ENCODE data around the gene GPR146. TPM values are rescaled to one million over a fixed set of nuclear protein-coding genes. Genes with fewer than 3 reads are reported as not detected.

The GPR146 gene
- total and polyA plus RNA-seq, 9 of the 15 experiments (the other 6 are each of a cell fraction or from before 2014, with no cell fraction given), result 0.22 to 3.6 (median 0.64) TPM; not detected in 2

DNA sequence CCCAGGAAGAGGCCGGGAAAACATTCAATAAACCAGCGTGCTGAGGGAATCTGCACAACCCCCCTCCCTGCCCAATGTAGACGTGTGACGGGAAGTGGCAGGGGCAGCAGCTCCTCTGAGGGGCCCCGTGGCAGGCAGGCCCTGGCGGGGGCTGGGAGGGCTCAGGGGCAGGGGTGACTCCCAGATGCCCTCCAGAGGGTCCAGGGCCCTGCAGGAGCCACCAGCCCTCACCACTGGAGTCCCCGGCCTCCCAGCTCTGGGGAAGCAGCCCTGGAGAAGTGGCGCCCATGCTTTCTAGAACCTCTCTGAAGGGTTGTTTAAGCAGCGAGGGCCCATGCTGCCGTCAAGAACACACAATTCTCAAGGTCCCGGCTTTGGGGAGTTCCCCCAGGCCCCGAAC, 35.2 kb downstream of the GPR146 start:
- no peaks in the 10 kb centered on the region for H4K20me1 ChIP-seq (replicated peaks; ENCODE audit: control insufficient read depth, insufficient read depth, low read length)
- H3K9me3 ChIP-seq (replicated peaks; ENCODE audit: control insufficient read depth, insufficient read depth, low read depth, low read length), result no peaks in the 10 kb centered on the region
- peak overlapping the region in 1 of 2 experiments; percentile 68; a peak in 1 of 4 replicates for H3K9ac ChIP-seq (ENCODE audit: insufficient read depth in 1 of 2, low read depth in 2 of 2, low read length in 2 of 2)
- DNase-seq (ENCODE audit: extremely low read depth in 1 of 4, low spot score in 3 of 4) (no peak), FAIRE-seq (no peak), ATAC-seq (no peak)
- WGBS (ENCODE audit: insufficient coverage, low coverage, missing lambda C conversion rate), result 74% methylated on average over 9 of the region's 12 CpGs
- H2AFZ ChIP-seq (ENCODE audit: low read depth, low read length), result no peak overlapping the region
- no peaks in the 10 kb centered on the region for H3K27me3 ChIP-seq (ENCODE audit: control insufficient read depth in 2 of 2, insufficient read depth in 2 of 2, low read length in 2 of 2)
- no peak overlapping the region for H3K27ac ChIP-seq (ENCODE audit: extremely low read depth, low read depth, low read length)
- H3K4me3 ChIP-seq, result no peak overlapping the region
- peaks cover 0 to 57% of the 10 kb centered on the region in 2 experiments; a peak in 2 of 5 replicates for H3K4me1 ChIP-seq (replicated peaks in 1 of 2; ENCODE audit: control insufficient read depth in 2 of 2, insufficient read depth in 2 of 2, low read length in 2 of 2)
- POLR2A ChIA-PET, result interaction anchor here (1.2 kb wide), 1 partner anchor 14 kb away, joined by 7 read pairs; no protein-coding TSS in a partner anchor
- CTCF ChIA-PET (ENCODE audit: low intra/inter-chr PET ratio), result no interaction called here
- in situ Hi-C loops (cut with MboI), result no loop called here
- no peak overlapping the region for H3K4me2 ChIP-seq (ENCODE audit: insufficient read depth, low read length)
- BruUV-seq (replicated peaks), result no TSS peak
- H3K36me3 ChIP-seq (ENCODE audit: control insufficient read depth, insufficient read depth, low read length), result no peaks in the 10 kb centered on the region; the same call in 2 of the 3 replicates
- H3K9me1 ChIP-seq (ENCODE audit: control insufficient read depth, insufficient read depth, low read length), result no peaks in the 10 kb centered on the region
- H3K79me2 ChIP-seq (ENCODE audit: control insufficient read depth, insufficient read depth, low read length), result no peaks in the 10 kb centered on the region
- intact Hi-C loops (cut with micrococcal nuclease), result no loop called here
- TF ChIP-seq, protein P1, sequence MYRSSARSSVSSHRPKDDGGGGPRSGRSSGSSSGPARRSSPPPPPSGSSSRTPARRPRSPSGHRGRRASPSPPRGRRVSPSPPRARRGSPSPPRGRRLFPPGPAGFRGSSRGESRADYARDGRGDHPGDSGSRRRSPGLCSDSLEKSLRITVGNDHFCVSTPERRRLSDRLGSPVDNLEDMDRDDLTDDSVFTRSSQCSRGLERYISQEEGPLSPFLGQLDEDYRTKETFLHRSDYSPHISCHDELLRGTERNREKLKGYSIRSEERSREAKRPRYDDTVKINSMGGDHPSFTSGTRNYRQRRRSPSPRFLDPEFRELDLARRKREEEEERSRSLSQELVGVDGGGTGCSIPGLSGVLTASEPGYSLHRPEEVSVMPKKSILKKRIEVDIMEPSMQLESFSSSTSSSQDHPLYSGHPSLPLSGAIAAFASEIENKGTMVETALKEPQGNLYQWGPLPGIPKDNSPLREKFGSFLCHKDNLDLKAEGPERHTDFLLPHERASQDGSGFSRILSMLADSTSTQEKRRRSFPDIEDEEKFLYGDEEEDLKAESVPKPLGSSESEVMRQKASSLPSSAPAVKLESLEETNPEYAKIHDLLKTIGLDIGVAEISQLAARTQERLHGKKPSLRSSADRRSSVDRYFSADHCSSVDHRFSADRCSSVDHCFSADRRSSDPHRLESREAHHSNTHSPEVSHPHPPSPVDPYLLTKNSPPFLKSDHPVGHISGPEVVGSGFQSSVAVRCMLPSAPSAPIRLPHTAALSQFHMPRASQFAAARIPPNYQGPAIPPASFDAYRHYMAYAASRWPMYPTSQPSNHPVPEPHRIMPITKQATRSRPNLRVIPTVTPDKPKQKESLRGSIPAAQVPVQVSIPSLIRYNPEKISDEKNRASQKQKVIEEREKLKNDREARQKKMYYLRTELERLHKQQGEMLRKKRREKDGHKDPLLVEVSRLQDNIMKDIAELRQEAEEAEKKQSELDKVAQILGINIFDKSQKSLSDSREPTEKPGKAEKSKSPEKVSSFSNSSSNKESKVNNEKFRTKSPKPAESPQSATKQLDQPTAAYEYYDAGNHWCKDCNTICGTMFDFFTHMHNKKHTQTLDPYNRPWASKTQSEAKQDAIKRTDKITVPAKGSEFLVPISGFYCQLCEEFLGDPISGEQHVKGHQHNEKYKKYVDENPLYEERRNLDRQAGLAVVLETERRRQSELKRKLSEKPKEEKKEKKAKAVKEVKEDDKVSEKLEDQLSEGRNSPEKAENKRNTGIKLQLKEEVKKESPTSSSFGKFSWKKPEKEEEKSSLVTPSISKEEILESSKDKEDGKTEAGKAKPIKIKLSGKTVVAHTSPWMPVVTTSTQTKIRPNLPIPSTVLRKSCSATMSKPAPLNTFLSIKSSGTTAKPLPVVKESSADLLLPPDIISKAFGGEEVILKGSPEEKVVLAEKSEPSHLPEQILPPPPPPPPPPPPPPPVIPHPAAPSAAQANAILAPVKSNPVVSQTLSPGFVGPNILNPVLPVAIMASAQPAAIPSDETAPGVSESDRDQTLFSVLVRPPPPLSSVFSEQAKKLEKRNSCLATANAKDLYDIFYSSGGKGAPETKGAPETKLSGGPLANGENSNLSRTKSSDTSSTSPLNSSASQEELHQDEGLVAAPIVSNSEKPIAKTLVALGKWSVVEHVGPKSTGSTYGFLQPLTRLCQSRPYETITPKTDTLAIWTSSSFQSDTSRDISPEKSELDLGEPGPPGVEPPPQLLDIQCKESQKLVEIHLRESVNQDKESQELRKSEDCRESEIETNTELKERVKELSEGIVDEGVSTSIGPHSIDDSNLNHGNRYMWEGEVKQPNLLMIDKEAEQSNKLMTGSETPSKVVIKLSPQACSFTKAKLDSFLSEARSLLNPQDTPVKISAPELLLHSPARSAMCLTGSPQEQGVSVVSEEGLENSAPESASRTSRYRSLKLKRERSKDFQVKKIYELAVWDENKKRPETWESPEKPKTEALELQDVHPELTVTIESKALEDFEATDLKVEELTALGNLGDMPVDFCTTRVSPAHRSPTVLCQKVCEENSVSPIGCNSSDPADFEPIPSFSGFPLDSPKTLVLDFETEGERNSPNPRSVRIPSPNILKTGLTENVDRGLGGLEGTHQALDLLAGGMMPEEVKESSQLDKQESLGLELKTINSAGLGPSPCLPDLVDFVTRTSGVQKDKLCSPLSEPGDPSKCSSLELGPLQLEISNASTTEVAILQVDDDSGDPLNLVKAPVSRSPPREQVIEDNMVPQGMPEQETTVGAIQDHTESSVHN (IDR thresholded peaks at IDR 0.05; ENCODE audit: borderline replicate concordance in 1 of 2, low read depth in 1 of 2), result no peak
- no peak for TF ChIP-seq SREBF2 (CRISPR knock-in tag; IDR thresholded peaks at IDR 0.05)
- no peak for TF ChIP-seq ILK (tag; IDR thresholded peaks at IDR 0.05; ENCODE audit: borderline replicate concordance, low read depth)
- TF ChIP-seq ESRRA (IDR thresholded peaks at IDR 0.05; ENCODE audit: borderline replicate concordance, low read depth), result no peak
- TF ChIP-seq MAFK (IDR thresholded peaks at IDR 0.05; ENCODE audit: low read length), result no peak
- no peak for TF ChIP-seq ZNF347 (CRISPR knock-in tag; IDR thresholded peaks at IDR 0.05; ENCODE audit: low read depth)
- no peak for TF ChIP-seq HSF4 (CRISPR knock-in tag; IDR thresholded peaks at IDR 0.05; ENCODE audit: borderline replicate concordance)
- TF ChIP-seq, protein P2, sequence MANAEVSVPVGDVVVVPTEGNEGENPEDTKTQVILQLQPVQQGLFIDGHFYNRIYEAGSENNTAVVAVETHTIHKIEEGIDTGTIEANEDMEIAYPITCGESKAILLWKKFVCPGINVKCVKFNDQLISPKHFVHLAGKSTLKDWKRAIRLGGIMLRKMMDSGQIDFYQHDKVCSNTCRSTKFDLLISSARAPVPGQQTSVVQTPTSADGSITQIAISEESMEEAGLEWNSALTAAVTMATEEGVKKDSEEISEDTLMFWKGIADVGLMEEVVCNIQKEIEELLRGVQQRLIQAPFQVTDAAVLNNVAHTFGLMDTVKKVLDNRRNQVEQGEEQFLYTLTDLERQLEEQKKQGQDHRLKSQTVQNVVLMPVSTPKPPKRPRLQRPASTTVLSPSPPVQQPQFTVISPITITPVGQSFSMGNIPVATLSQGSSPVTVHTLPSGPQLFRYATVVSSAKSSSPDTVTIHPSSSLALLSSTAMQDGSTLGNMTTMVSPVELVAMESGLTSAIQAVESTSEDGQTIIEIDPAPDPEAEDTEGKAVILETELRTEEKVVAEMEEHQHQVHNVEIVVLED (CRISPR knock-in tag; IDR thresholded peaks at IDR 0.05), result no peak
- no peak for TF ChIP-seq ZNF764 (CRISPR knock-in tag; IDR thresholded peaks at IDR 0.05; ENCODE audit: low read depth)
- no peak for TF ChIP-seq STAT5B (CRISPR knock-in tag; IDR thresholded peaks at IDR 0.05)
- TF ChIP-seq SIX5 (IDR thresholded peaks at IDR 0.05; ENCODE audit: borderline replicate concordance in 1 of 2, insufficient read depth in 1 of 2, low read depth in 1 of 2, low read length in 2 of 2), result no peak
- TF ChIP-seq, protein P3, sequence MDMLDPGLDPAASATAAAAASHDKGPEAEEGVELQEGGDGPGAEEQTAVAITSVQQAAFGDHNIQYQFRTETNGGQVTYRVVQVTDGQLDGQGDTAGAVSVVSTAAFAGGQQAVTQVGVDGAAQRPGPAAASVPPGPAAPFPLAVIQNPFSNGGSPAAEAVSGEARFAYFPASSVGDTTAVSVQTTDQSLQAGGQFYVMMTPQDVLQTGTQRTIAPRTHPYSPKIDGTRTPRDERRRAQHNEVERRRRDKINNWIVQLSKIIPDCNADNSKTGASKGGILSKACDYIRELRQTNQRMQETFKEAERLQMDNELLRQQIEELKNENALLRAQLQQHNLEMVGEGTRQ (CRISPR knock-in tag; IDR thresholded peaks at IDR 0.05), result no peak
